PC-3 (cell line): ENCODE results near the gene GRIA1.

Experiments used
- EZH2 ChIP-seq: fragments of 300-600 bp; sonication (generic); IDR thresholded peaks from one replicate; pipeline ENCODE4 v1.6.1; 2017; ENCODE audit warnings: antibody characterized with exemption, mild to moderate bottlenecking, low read length; ENCODE audit not compliant: unreplicated experiment
- EZH2phosphoT487 ChIP-seq: fragments of 300-600 bp; sonication (generic); IDR thresholded peaks from 2 replicates; pipeline ENCODE4 v1.6.1; 2018; ENCODE audit warnings: mild to moderate bottlenecking, antibody characterized with exemption, low read length, borderline replicate concordance
- TF ChIP-seq, protein P1 (sequence below): fragments of 300-600 bp; sonication (generic); conservative IDR thresholded peaks from 2 replicates; pipeline ENCODE4 v1.5.1; 2017; ENCODE audit warnings: antibody characterized with exemption, low read depth, mild to moderate bottlenecking, low read length

DNA sequence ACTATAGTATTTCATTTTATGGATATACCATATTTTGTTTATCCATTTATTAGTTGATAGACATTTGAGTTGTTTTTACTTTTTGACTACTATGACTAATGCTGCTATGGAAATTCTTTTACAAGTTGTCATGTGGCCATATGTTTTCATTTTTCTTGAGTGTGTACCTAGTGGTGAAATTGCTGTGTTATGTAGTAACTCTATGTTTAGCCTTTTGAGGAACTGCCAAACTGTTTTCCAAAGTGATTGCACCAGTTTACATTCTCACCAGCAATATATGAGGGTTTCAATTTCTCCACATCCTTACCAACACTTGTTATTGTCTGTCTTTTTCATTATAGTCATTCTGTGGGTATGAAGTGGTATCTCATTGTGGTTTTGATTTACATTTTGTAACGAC lies 75.4 kb downstream of the GRIA1 start:
- TF ChIP-seq, protein P1, sequence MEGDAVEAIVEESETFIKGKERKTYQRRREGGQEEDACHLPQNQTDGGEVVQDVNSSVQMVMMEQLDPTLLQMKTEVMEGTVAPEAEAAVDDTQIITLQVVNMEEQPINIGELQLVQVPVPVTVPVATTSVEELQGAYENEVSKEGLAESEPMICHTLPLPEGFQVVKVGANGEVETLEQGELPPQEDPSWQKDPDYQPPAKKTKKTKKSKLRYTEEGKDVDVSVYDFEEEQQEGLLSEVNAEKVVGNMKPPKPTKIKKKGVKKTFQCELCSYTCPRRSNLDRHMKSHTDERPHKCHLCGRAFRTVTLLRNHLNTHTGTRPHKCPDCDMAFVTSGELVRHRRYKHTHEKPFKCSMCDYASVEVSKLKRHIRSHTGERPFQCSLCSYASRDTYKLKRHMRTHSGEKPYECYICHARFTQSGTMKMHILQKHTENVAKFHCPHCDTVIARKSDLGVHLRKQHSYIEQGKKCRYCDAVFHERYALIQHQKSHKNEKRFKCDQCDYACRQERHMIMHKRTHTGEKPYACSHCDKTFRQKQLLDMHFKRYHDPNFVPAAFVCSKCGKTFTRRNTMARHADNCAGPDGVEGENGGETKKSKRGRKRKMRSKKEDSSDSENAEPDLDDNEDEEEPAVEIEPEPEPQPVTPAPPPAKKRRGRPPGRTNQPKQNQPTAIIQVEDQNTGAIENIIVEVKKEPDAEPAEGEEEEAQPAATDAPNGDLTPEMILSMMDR: no peak
- TF ChIP-seq EZH2: no peak
- no peak for TF ChIP-seq EZH2phosphoT487
